HUES6 (cell line): ENCODE results near the gene DEAF1.

Experiments
- H3K27ac ChIP-seq: 2 replicates; pipeline ENCODE4 v1.7.0; 2013; ENCODE audit warnings: low read depth, mild to moderate bottlenecking, low read length, inconsistent platforms
- H3K27me3 ChIP-seq: 2 replicates; pipeline ENCODE4 v1.6.1; 2013; ENCODE audit warnings: low read length; ENCODE audit not compliant: control insufficient read depth, insufficient read depth
- H3K36me3 ChIP-seq: 2 replicates; pipeline ENCODE4 v1.6.1; 2013; ENCODE audit warnings: low read length; ENCODE audit not compliant: control insufficient read depth, insufficient read depth
- H3K4me1 ChIP-seq: 2 replicates; pipeline ENCODE4 v1.6.1; 2013; ENCODE audit warnings: low read length; ENCODE audit not compliant: control insufficient read depth, insufficient read depth
- H3K4me3 ChIP-seq: 2 replicates; pipeline ENCODE4 v1.5.1; 2013; ENCODE audit warnings: low read depth, low read length
- H3K9ac ChIP-seq: one replicate; pipeline ENCODE4 v1.6.1; 2013; ENCODE audit warnings: mild to moderate bottlenecking, low read length
- H3K9me3 ChIP-seq: 2 replicates; pipeline ENCODE4 v1.6.1; 2013; ENCODE audit warnings: low read depth, low read length; ENCODE audit not compliant: control insufficient read depth, insufficient read depth

DEAF1 gene

GRCh38 chr11:705646-706438, 10.8 kb upstream of the DEAF1 start, which contains the start of gene EPS8L2:
Gene EPS8L2 (plus strand): TSS chr11:706231. CDS start chr11:709408, 3,177 bp downstream.
- peak within 1 kb of the TSS; percentile 89 for H3K9ac ChIP-seq
- peak within 1 kb of the TSS; percentile 81 for H3K4me3 ChIP-seq
- peaks cover 13% of the 10 kb centered on the region for H3K36me3 ChIP-seq
- peaks cover 5% of the 10 kb centered on the region; the same call in 1 of the 2 replicates for H3K27me3 ChIP-seq
- no peaks in the 10 kb centered on the region for H3K9me3 ChIP-seq
- H3K4me1 ChIP-seq, result peaks cover 44% of the 10 kb centered on the region
- peak within 1 kb of the TSS; percentile 75 for H3K27ac ChIP-seq

GRCh38 chr11:704781-705645, 10.0 kb upstream of the DEAF1 start:
- peak overlapping the region; percentile 81 for H3K4me3 ChIP-seq
- H3K27ac ChIP-seq, result peak overlapping the region; percentile 29
- peaks cover 5% of the 10 kb centered on the region; the same call in 1 of the 2 replicates for H3K27me3 ChIP-seq
- peaks cover 13% of the 10 kb centered on the region for H3K36me3 ChIP-seq
- no peaks in the 10 kb centered on the region for H3K9me3 ChIP-seq
- peaks cover 41% of the 10 kb centered on the region for H3K4me1 ChIP-seq
- peak overlapping the region; percentile 51 for H3K9ac ChIP-seq

- Histone ChIP-seq H3K9ac (no peak overlapping the region), H3K4me1 (peaks cover 34% of the 10 kb centered on the region), H3K9me3 (no peaks in the 10 kb centered on the region), H3K36me3 (peaks cover 13% of the 10 kb centered on the region), H3K4me3 (no peak overlapping the region), H3K27ac (peak overlapping the region; percentile 29; the same call in 1 of the 2 replicates), H3K27me3 (peaks cover 5% of the 10 kb centered on the region; the same call in 1 of the 2 replicates)
These were observed 9.2 kb upstream of the DEAF1 start for GRCh38 chr11:704228-704674.

GRCh38 chr11:703506-703905, 8.5 kb upstream of the DEAF1 start:
- Histone ChIP-seq H3K36me3 (peaks cover 13% of the 10 kb centered on the region), H3K9ac (no peak overlapping the region), H3K9me3 (no peaks in the 10 kb centered on the region), H3K4me1 (peaks cover 34% of the 10 kb centered on the region), H3K27ac (no peak overlapping the region), H3K27me3 (peaks cover 5% of the 10 kb centered on the region; the same call in 1 of the 2 replicates), H3K4me3 (no peak overlapping the region)

GRCh38 chr11:702462-703461, 7.7 kb upstream of the DEAF1 start:
- Histone ChIP-seq H3K9ac (no peak overlapping the region), H3K9me3 (no peaks in the 10 kb centered on the region), H3K4me1 (peaks cover 34% of the 10 kb centered on the region), H3K27ac (no peak overlapping the region), H3K36me3 (peaks cover 13% of the 10 kb centered on the region), H3K27me3 (peaks cover 5% of the 10 kb centered on the region; the same call in 1 of the 2 replicates), H3K4me3 (no peak overlapping the region)

- no peak overlapping the region for H3K27ac ChIP-seq
- no peak overlapping the region for H3K9ac ChIP-seq
- peaks cover 5% of the 10 kb centered on the region; the same call in 1 of the 2 replicates for H3K27me3 ChIP-seq
- H3K9me3 ChIP-seq, result no peaks in the 10 kb centered on the region
- peaks cover 34% of the 10 kb centered on the region for H3K4me1 ChIP-seq
- peaks cover 13% of the 10 kb centered on the region for H3K36me3 ChIP-seq
- no peak overlapping the region for H3K4me3 ChIP-seq
These were observed 6.9 kb upstream of the DEAF1 start for GRCh38 chr11:701741-702461.

GRCh38 chr11:699753-700152, 4.7 kb upstream of the DEAF1 start:
- Histone ChIP-seq H3K9ac (no peak overlapping the region), H3K27ac (no peak overlapping the region), H3K4me3 (no peak overlapping the region), H3K27me3 (no peaks in the 10 kb centered on the region), H3K4me1 (peaks cover 26% of the 10 kb centered on the region), H3K36me3 (peaks cover 12% of the 10 kb centered on the region), H3K9me3 (no peaks in the 10 kb centered on the region)

GRCh38 chr11:699116-699508, 4.1 kb upstream of the DEAF1 start:
- Histone ChIP-seq H3K4me3 (no peak overlapping the region), H3K9me3 (no peaks in the 10 kb centered on the region), H3K27me3 (no peaks in the 10 kb centered on the region), H3K4me1 (peaks cover 23% of the 10 kb centered on the region), H3K36me3 (peaks cover 7% of the 10 kb centered on the region; the same call in 1 of the 2 replicates), H3K27ac (no peak overlapping the region), H3K9ac (no peak overlapping the region)

GRCh38 chr11:698493-699115, 3.6 kb upstream of the DEAF1 start:
- H3K4me1 ChIP-seq, result peaks cover 28% of the 10 kb centered on the region
- H3K9me3 ChIP-seq, result no peaks in the 10 kb centered on the region
- H3K36me3 ChIP-seq, result peaks cover 7% of the 10 kb centered on the region; the same call in 1 of the 2 replicates
- H3K27ac ChIP-seq, result peak overlapping the region; percentile 52; the same call in 1 of the 2 replicates
- no peak overlapping the region; the same call in 1 of the 2 replicates for H3K4me3 ChIP-seq
- H3K9ac ChIP-seq, result peak overlapping the region; percentile 49
- no peaks in the 10 kb centered on the region for H3K27me3 ChIP-seq
